HG03175 (cell line): Measurements from ENCODE around the gene RMC1.
"Not testable (repeated sequence)": the region's sequence is repeated elsewhere in the genome, so short reads cannot be mapped to it uniquely, and the experiment has no call there.

Source experiments
- ATAC-seq: cut with Tn5 transposase; IDR thresholded peaks from one replicate; pipeline ENCODE4 v1.9.1; 2021; ENCODE audit warnings: mild to moderate bottlenecking, moderate library complexity; ENCODE audit not compliant: unreplicated experiment

Gene RMC1

GRCh38 chr18:23503038-23503962 is at the start of gene RMC1:
Gene RMC1 (plus strand): TSS chr18:23503511. CDS start chr18:23503619, 108 bp downstream.
- ATAC-seq, result peak; percentile 75

- peak; percentile 2 for ATAC-seq
These were observed 49.6 kb upstream of the RMC1 start for GRCh38 chr18:23453680-23454058.

GRCh38 chr18:23456835-23457234 is 46.5 kb upstream of the RMC1 start:
- no peak for ATAC-seq

- peak; percentile 38 for ATAC-seq
These were observed 44.3 kb upstream of the RMC1 start for GRCh38 chr18:23458830-23459529.

GRCh38 chr18:23459530-23459921 is 43.8 kb upstream of the RMC1 start:
- ATAC-seq, result no peak

- no peak for ATAC-seq
These were observed 42.7 kb upstream of the RMC1 start for GRCh38 chr18:23460285-23461273.

- ATAC-seq, result no peak
These were observed 40.4 kb upstream of the RMC1 start for GRCh38 chr18:23462876-23463275.

- no peak for ATAC-seq
These were observed 34.4 kb upstream of the RMC1 start for GRCh38 chr18:23468753-23469459.

GRCh38 chr18:23470620-23471387 is 32.5 kb upstream of the RMC1 start:
- no peak for ATAC-seq

GRCh38 chr18:23471486-23471885 is 31.8 kb upstream of the RMC1 start:
- no peak for ATAC-seq

GRCh38 chr18:23479829-23480505 is 23.3 kb upstream of the RMC1 start:
- no peak for ATAC-seq

GRCh38 chr18:23484561-23485182 is 18.6 kb upstream of the RMC1 start:
- no peak for ATAC-seq

GRCh38 chr18:23485386-23485785 is 17.9 kb upstream of the RMC1 start:
- no peak for ATAC-seq

- ATAC-seq, result peak; percentile 55
These were observed 15.4 kb upstream of the RMC1 start for GRCh38 chr18:23487738-23488570.

GRCh38 chr18:23489586-23489985 is 13.7 kb upstream of the RMC1 start:
- not testable (repeated sequence) for ATAC-seq

- ATAC-seq, result no peak
These were observed 9.7 kb upstream of the RMC1 start for GRCh38 chr18:23493654-23494053.

- no peak for ATAC-seq
These were observed 8.3 kb upstream of the RMC1 start for GRCh38 chr18:23494992-23495391.
